ENCODE results near the gene PLAGL1. TPM values are rescaled to one million over a fixed set of nuclear protein-coding genes. Genes with fewer than 3 reads are reported as not detected.

The PLAGL1 gene
- total and polyA plus RNA-seq, 2 of the 8 experiments (the other 6 are each of a cell fraction or from before 2014, with no cell fraction given) = 0.94 to 1.1 TPM

DNA sequence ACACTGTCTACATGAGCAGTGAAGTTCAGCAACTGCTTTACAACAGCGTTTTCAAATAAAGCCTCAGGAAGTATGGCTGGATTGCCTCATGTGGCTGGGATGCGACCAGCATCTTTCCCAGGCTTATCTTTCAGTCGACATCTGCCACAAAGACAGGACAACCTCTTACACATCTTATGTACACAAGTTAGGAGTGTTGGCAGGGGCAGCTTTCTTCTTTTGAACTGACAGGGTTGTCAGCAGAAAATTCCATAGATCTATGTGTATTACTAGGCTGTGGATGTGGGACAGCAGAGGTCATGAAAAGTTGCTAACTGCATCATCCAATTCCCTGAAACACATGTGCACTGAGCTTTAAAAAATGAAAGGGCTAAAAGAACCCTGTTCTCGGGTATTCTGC is 48.1 kb downstream of the PLAGL1 start:
- no peak overlapping the region for H4K91ac ChIP-seq (replicated peaks; ENCODE audit: insufficient read length, low read length)
- H3K4me1 ChIP-seq (replicated peaks in 1 of 4; ENCODE audit: control insufficient read depth in 3 of 4, insufficient read depth in 4 of 4, low read length in 3 of 4) = peaks cover 19 to 61% (median 39%) of the 10 kb centered on the region in 4 experiments
- no peak overlapping the region for H3K14ac ChIP-seq (ENCODE audit: insufficient read length)
- H2BK5ac ChIP-seq (ENCODE audit: low read depth, low read length) = no peak overlapping the region
- no peaks in the 10 kb centered on the region for H3K79me2 ChIP-seq (ENCODE audit: control insufficient read depth in 1 of 2, insufficient read depth in 2 of 2, low read length in 2 of 2)
- no peak overlapping the region for H2BK15ac ChIP-seq (ENCODE audit: low read length)
- H3K9me3 ChIP-seq (ENCODE audit: insufficient read depth in 2 of 2, low read depth in 1 of 2, low read length in 1 of 2) = no peaks in the 10 kb centered on the region
- H2AK5ac ChIP-seq (ENCODE audit: low read depth, low read length) = no peak overlapping the region
- H3K4me2 ChIP-seq (ENCODE audit: insufficient read depth in 1 of 2, low read depth in 2 of 2, low read length in 2 of 2) = peak overlapping the region in 1 of 2 experiments; percentile 52; a peak in 1 of 4 replicates
- no peak overlapping the region for H3K4ac ChIP-seq (replicated peaks; ENCODE audit: insufficient read length, low read depth, low read length)
- H3K27ac ChIP-seq (ENCODE audit: low read depth, low read length) = no peak overlapping the region
- H3K23ac ChIP-seq (ENCODE audit: insufficient read length) = no peak overlapping the region
- H3K18ac ChIP-seq (ENCODE audit: extremely low read depth, low read length) = no peak overlapping the region
- no peak overlapping the region for H2BK120ac ChIP-seq (replicated peaks; ENCODE audit: low read depth, low read length)
- peak overlapping the region; percentile 85 for H2BK12ac ChIP-seq (ENCODE audit: low read depth, low read length)
- H3K9ac ChIP-seq (replicated peaks in 1 of 4; ENCODE audit: extremely low read depth in 1 of 4, low read depth in 3 of 4, low read length in 3 of 4) = no peak overlapping the region
- peaks cover 54 to 98% (median 87%) of the 10 kb centered on the region in 4 experiments for H3K27me3 ChIP-seq (replicated peaks in 1 of 4; ENCODE audit: control insufficient read depth in 3 of 4, extremely low read depth in 1 of 4, insufficient read depth in 3 of 4, low read length in 3 of 4)
- no peaks in the 10 kb centered on the region for H3K36me3 ChIP-seq (ENCODE audit: control insufficient read depth in 2 of 4, insufficient read depth in 4 of 4, low read length in 3 of 4)
- ChIA-PET CTCF (ENCODE audit: partially characterized antibody) (interaction anchor here (0.8 to 18.3 kb wide), 6 partner anchors 9 to 391 kb away, joined by 3 to 591 read pairs (median 42); no protein-coding TSS in a partner anchor), POLR2A (ENCODE audit: partially characterized antibody) (interaction anchor here (2.2 kb wide), 1 partner anchor 17 kb away, joined by 14 read pairs; no protein-coding TSS in a partner anchor)
- FAIRE-seq (no peak), DNase-seq (ENCODE audit: low read depth in 1 of 2, low spot score in 2 of 2) (no peak)
- H3K56ac ChIP-seq (replicated peaks; ENCODE audit: insufficient read length, low read depth, low read length) = no peak overlapping the region
- peaks cover 3% of the 10 kb centered on the region; the same call in 1 of the 2 replicates for H3K23me2 ChIP-seq (ENCODE audit: low read depth, low read length)
- no peaks in the 10 kb centered on the region for H3K79me1 ChIP-seq (ENCODE audit: low read depth, low read length)
- no peak overlapping the region for H4K8ac ChIP-seq (ENCODE audit: extremely low read depth, insufficient read depth, low read length)
- no peak overlapping the region for H2AFZ ChIP-seq (ENCODE audit: low read length)
- 22% methylated on average over 4 of the region's 4 CpGs; no CpG with 5 or more reads in 1 of the 2 experiments for WGBS, 2 experiments (ENCODE audit: extremely low coverage in 1 of 2, insufficient coverage in 1 of 2, insufficient read length in 1 of 2, insufficient replicate concordance in 2 of 2, low coverage in 1 of 2, low lambda C conversion rate in 2 of 2, missing lambda C conversion rate in 1 of 2)
- H4K20me1 ChIP-seq (replicated peaks in 1 of 2; ENCODE audit: control insufficient read depth in 1 of 2, insufficient read depth in 2 of 2, low read length in 2 of 2) = peaks cover 2 to 3% of the 10 kb centered on the region in 2 experiments
- no peak overlapping the region for H4K5ac ChIP-seq (ENCODE audit: insufficient read length, low read depth, low read length)
- H2BK20ac ChIP-seq (ENCODE audit: low read length) = no peak overlapping the region
- no peak overlapping the region; a peak in 1 of 8 replicates for H3K4me3 ChIP-seq (ENCODE audit: extremely low read depth in 1 of 4, insufficient read depth in 2 of 4, low read depth in 3 of 4, low read length in 4 of 4)
- no peak for TF ChIP-seq CTBP2 (IDR thresholded peaks at IDR 0.05; ENCODE audit: borderline replicate concordance, insufficient read depth, insufficient read length, low read length)
- no peak for TF ChIP-seq TAF1 (IDR thresholded peaks at IDR 0.05; ENCODE audit: low read depth, low read length)
